IMR-90 (cell line): ENCODE measurements around the gene ELMO1. TPM values are rescaled to one million over a fixed set of nuclear protein-coding genes. Genes with fewer than 3 reads are reported as not detected.

Experiments
- ATAC-seq: fragments of 200-7000 bp; cut with Tn5 transposase; 2 replicates; pipeline ENCODE4 v1.9.1; 2020; ENCODE audit warnings: low read depth, mild to moderate bottlenecking, moderate library complexity
- BruUV-seq: library from RNA; stranded (reverse); fragments of 400-500 nt; replicated peaks from 2 replicates; lab custom pipeline; 2021; lab: Mats Ljungman, UMichigan
- CTCF ChIA-PET: fragments of 300-600 bp; formaldehyde crosslinking; extraction: SDS; loops from one replicate; lab custom pipeline; 2021; ENCODE audit warnings: antibody characterized with exemption; lab: Yijun Ruan, JAX
- POLR2A ChIA-PET: fragments of 300-600 bp; sonication (Branson Sonifier 250); formaldehyde crosslinking; loops from one replicate; lab custom pipeline; 2022; ENCODE audit warnings: antibody characterized with exemption; ENCODE audit not compliant: unreplicated experiment; lab: Charles Lee
- DNase-seq: peaks from one replicate; pipeline ENCODE4 v3.0.0; 2013
- H2AFZ ChIP-seq: replicated peaks from 2 replicates; pipeline ENCODE3; 2013; ENCODE audit warnings: low read length, mild to moderate bottlenecking; ENCODE audit not compliant: poor library complexity
- H2AK5ac ChIP-seq: 2 replicates; pipeline ENCODE4 v1.6.1; 2013; ENCODE audit warnings: low read depth, low read length, inconsistent platforms
- H2AK9ac ChIP-seq: replicated peaks from 2 replicates; pipeline ENCODE3; 2013; ENCODE audit warnings: mild to moderate bottlenecking, low read depth, low read length, moderate library complexity; ENCODE audit not compliant: poor library complexity
- H2BK120ac ChIP-seq: 2 replicates; pipeline ENCODE4 v1.6.1; 2013; ENCODE audit warnings: low read depth, low read length, inconsistent platforms
- H2BK15ac ChIP-seq: 3 replicates; pipeline ENCODE4 v1.6.1; 2013; ENCODE audit warnings: low read depth, low read length, inconsistent platforms
- H2BK20ac ChIP-seq: 2 replicates; pipeline ENCODE4 v1.6.1; 2013; ENCODE audit warnings: low read depth, mild to moderate bottlenecking, inconsistent platforms, low read length, moderate library complexity
- H2BK5ac ChIP-seq: 2 replicates; pipeline ENCODE4 v1.6.1; 2013; ENCODE audit warnings: mild to moderate bottlenecking, low read depth, low read length, inconsistent platforms; ENCODE audit not compliant: poor library complexity, severe bottlenecking
- H3K14ac ChIP-seq: replicated peaks from 2 replicates; pipeline ENCODE4 v1.6.1; 2013; ENCODE audit warnings: low read depth, low read length, inconsistent platforms
- H3K18ac ChIP-seq: 2 replicates; pipeline ENCODE4 v1.6.1; 2013; ENCODE audit warnings: low read depth, low read length, control low read depth
- H3K23ac ChIP-seq: 2 replicates; pipeline ENCODE4 v1.6.1; 2013; ENCODE audit warnings: low read depth, low read length, inconsistent platforms
- H3K27ac ChIP-seq: 2 replicates; pipeline ENCODE4 v1.5.1; 2013; ENCODE audit warnings: mild to moderate bottlenecking, control low read depth, low read length; ENCODE audit not compliant: insufficient read depth
- H3K27me3 ChIP-seq: 2 replicates; pipeline ENCODE4 v1.6.1; 2013; ENCODE audit warnings: low read length; ENCODE audit not compliant: control insufficient read depth, insufficient read depth
- H3K36me3 ChIP-seq: 2 replicates; pipeline ENCODE4 v1.6.1; 2013; ENCODE audit warnings: low read length, mixed read lengths; ENCODE audit not compliant: control insufficient read depth, insufficient read depth
- H3K4ac ChIP-seq: 2 replicates; pipeline ENCODE4 v1.6.1; 2013; ENCODE audit warnings: low read depth, low read length, inconsistent platforms
- H3K4me1 ChIP-seq: 2 replicates; pipeline ENCODE4 v1.6.1; 2013; ENCODE audit warnings: low read length, mixed read lengths; ENCODE audit not compliant: control insufficient read depth, insufficient read depth
- H3K4me2 ChIP-seq: 2 replicates; pipeline ENCODE4 v1.6.1; 2013; ENCODE audit warnings: low read depth, mild to moderate bottlenecking, control low read depth, low read length, moderate library complexity
- H3K4me3 ChIP-seq: 2 replicates; pipeline ENCODE4 v1.5.1; 2013; ENCODE audit warnings: low read depth, mild to moderate bottlenecking, control low read depth, low read length, moderate library complexity; ENCODE audit not compliant: insufficient read depth
- H3K56ac ChIP-seq: 2 replicates; pipeline ENCODE4 v1.6.1; 2013; ENCODE audit warnings: low read length, inconsistent platforms; ENCODE audit not compliant: insufficient read depth; ENCODE audit errors: extremely low read depth
- H3K79me1 ChIP-seq, 2 experiments: 2 replicates each; pipeline ENCODE4 v1.6.1; 2013; ENCODE audit warnings: low read length in 2 of 2, inconsistent platforms in 1 of 2, low read depth in 1 of 2
- H3K9ac ChIP-seq: 2 replicates; pipeline ENCODE4 v1.6.1; 2013; ENCODE audit warnings: low read depth, low read length, control low read depth
- H3K9me1 ChIP-seq: 2 replicates; pipeline ENCODE4 v1.6.1; 2013; ENCODE audit warnings: low read length, inconsistent platforms; ENCODE audit not compliant: insufficient read depth
- H3K9me3 ChIP-seq: 2 replicates; pipeline ENCODE4 v1.6.1; 2013; ENCODE audit warnings: low read length; ENCODE audit not compliant: control insufficient read depth, insufficient read depth
- H4K20me1 ChIP-seq: 2 replicates; pipeline ENCODE4 v1.6.1; 2013; ENCODE audit warnings: low read length, inconsistent platforms; ENCODE audit not compliant: insufficient read depth
- H4K5ac ChIP-seq: 2 replicates; pipeline ENCODE4 v1.6.1; 2013; ENCODE audit warnings: mild to moderate bottlenecking, low read depth, low read length, control low read depth
- H4K8ac ChIP-seq, 2 experiments: 2 replicates each; pipeline ENCODE4 v1.6.1; 2013; ENCODE audit warnings: low read depth in 2 of 2, low read length in 2 of 2, control low read depth in 1 of 2, inconsistent platforms in 1 of 2
- H4K91ac ChIP-seq: 2 replicates; pipeline ENCODE4 v1.6.1; 2013; ENCODE audit warnings: low read depth, low read length, inconsistent platforms; ENCODE audit not compliant: insufficient read depth
- BHLHE40 ChIP-seq: fragments of 150-350 bp; IDR thresholded peaks from 2 replicates; pipeline ENCODE4 v1.6.1; 2016; ENCODE audit warnings: mild to moderate bottlenecking, low read depth, low read length
- CEBPB ChIP-seq: IDR thresholded peaks from 2 replicates; pipeline ENCODE4 v1.6.1; 2012; ENCODE audit warnings: low read depth, low read length, improper control_type of control experiment
- CHD1 ChIP-seq: IDR thresholded peaks from 2 replicates; pipeline ENCODE4 v1.6.1; 2012; ENCODE audit warnings: low read depth, low read length, improper control_type of control experiment
- CTCF ChIP-seq: conservative IDR thresholded peaks from 2 replicates; pipeline ENCODE4 v1.5.1; 2012; ENCODE audit warnings: mild to moderate bottlenecking, low read depth, low read length, improper control_type of control experiment
- ELK1 ChIP-seq: fragments of 150-350 bp; IDR thresholded peaks from 2 replicates; pipeline ENCODE4 v1.6.1; 2016; ENCODE audit warnings: low read depth, mild to moderate bottlenecking, low read length, moderate library complexity, borderline replicate concordance
- FOS ChIP-seq: fragments of 150-350 bp; IDR thresholded peaks from 2 replicates; pipeline ENCODE4 v1.6.1; 2016; ENCODE audit warnings: low read depth, low read length
- MAFK ChIP-seq: IDR thresholded peaks from 2 replicates; pipeline ENCODE4 v1.6.1; 2012; ENCODE audit warnings: low read depth, low read length, improper control_type of control experiment
- MAZ ChIP-seq: IDR thresholded peaks from 2 replicates; pipeline ENCODE4 v1.6.1; 2012; ENCODE audit warnings: low read depth, mild to moderate bottlenecking, low read length, improper control_type of control experiment, moderate library complexity, borderline replicate concordance
- MXI1 ChIP-seq: IDR thresholded peaks from 2 replicates; pipeline ENCODE4 v1.6.1; 2012; ENCODE audit warnings: low read depth, mild to moderate bottlenecking, low read length, moderate library complexity, borderline replicate concordance
- NFE2L2 ChIP-seq: fragments of 150-350 bp; IDR thresholded peaks from 2 replicates; pipeline ENCODE4 v1.6.1; 2016; ENCODE audit warnings: low read depth, mild to moderate bottlenecking, low read length
- POLR2A ChIP-seq: IDR thresholded peaks from 2 replicates; pipeline ENCODE4 v1.6.1; 2012; ENCODE audit warnings: mild to moderate bottlenecking, low read depth, low read length
- RAD21 ChIP-seq: IDR thresholded peaks from 2 replicates; pipeline ENCODE4 v1.6.1; 2012; ENCODE audit warnings: low read length, improper control_type of control experiment
- RCOR1 ChIP-seq: IDR thresholded peaks from 2 replicates; pipeline ENCODE4 v1.6.1; 2012; ENCODE audit warnings: mild to moderate bottlenecking, low read length, improper control_type of control experiment; ENCODE audit not compliant: insufficient replicate concordance
- RFX5 ChIP-seq: IDR thresholded peaks from 2 replicates; pipeline ENCODE4 v1.8.0; 2012; ENCODE audit warnings: low read depth, mild to moderate bottlenecking, low read length, moderate library complexity
- SMC3 ChIP-seq: fragments of 150-350 bp; IDR thresholded peaks from 2 replicates; pipeline ENCODE4 v1.6.1; 2016; ENCODE audit warnings: low read depth, mild to moderate bottlenecking, antibody characterized with exemption, low read length, moderate library complexity
- USF2 ChIP-seq: fragments of 150-350 bp; IDR thresholded peaks from 2 replicates; pipeline ENCODE4 v1.6.1; 2017; ENCODE audit warnings: mild to moderate bottlenecking, antibody characterized with exemption, low read length, low read depth
- WGBS, 2 experiments: methylation state at CpG; one replicate each; pipeline versions ENCODE4 v1.1.5 to v1.1.7; 2013; ENCODE audit warnings: missing lambda C conversion rate in 2 of 2; ENCODE audit not compliant: insufficient read length in 1 of 2; ENCODE audit errors: extremely low coverage in 2 of 2; 5-methylcytosine and 5-hydroxymethylcytosine counted together
- dilution Hi-C: fragments of 300-500 bp; cut with HindIII; formaldehyde crosslinking; loops from one replicate; pipeline ENCODE4 v1.14.3; 2018; ENCODE audit warnings: low sequenced_read_pairs; ENCODE audit not compliant: unreplicated experiment
- in situ Hi-C: fragments of 300-500 bp; cut with MboI; formaldehyde crosslinking; loops from 3 replicates; pipeline ENCODE4 v1.14.3; 2019; ENCODE audit warnings: low sequenced_read_pairs, inconsistent platforms, mixed read lengths
- intact Hi-C: fragments of 100-400 bp; cut with micrococcal nuclease; formaldehyde crosslinking; loops from 2 replicates; pipeline ENCODE4 v1.10.0; 2022
- polyA plus RNA-seq, 3 experiments: library from polyadenylated mRNA; depleted of rRNA; stranded (reverse); fragments of >200 nt; gene quantifications; 2 replicates each; pipeline ENCODE4 v1.2.3, GENCODE V29; 2012; ENCODE audit warnings: low replicate concordance in 1 of 3
- total RNA-seq: library from RNA; depleted of rRNA; stranded (reverse); fragments of >200 nt; gene quantifications from 2 replicates; pipeline ENCODE4 v1.2.3, GENCODE V29; 2012

ELMO1 gene
- total and polyA plus RNA-seq, 2 of the 4 experiments (the other 2 are of a cell fraction): 0.03 TPM; not detected in 1

- ChIA-PET POLR2A (no interaction called here), CTCF (interaction anchor here (0.7 kb wide), 1 partner anchor 1157 kb away, joined by 3 read pairs; no protein-coding TSS in a partner anchor)
- H3K36me3 ChIP-seq: no peaks in the 10 kb centered on the region
- H3K27ac ChIP-seq: no peak overlapping the region
- H3K23ac ChIP-seq: no peak overlapping the region
- no peak overlapping the region for H4K91ac ChIP-seq
- H3K56ac ChIP-seq: no peak overlapping the region
- H3K4me1 ChIP-seq: no peaks in the 10 kb centered on the region
- intact Hi-C loops: no loop called here
- dilution Hi-C loops: no loop called here
- H2BK20ac ChIP-seq: no peak overlapping the region
- H3K4me2 ChIP-seq: no peak overlapping the region
- H2BK15ac ChIP-seq: no peak overlapping the region
- H3K9me3 ChIP-seq: no peaks in the 10 kb centered on the region
- H3K79me1 ChIP-seq: no peaks in the 10 kb centered on the region
- H3K4ac ChIP-seq: no peak overlapping the region
- DNase-seq: no peak
- no peak overlapping the region for H4K8ac ChIP-seq
- no peak overlapping the region for H3K9ac ChIP-seq
- H3K9me1 ChIP-seq: no peaks in the 10 kb centered on the region
- TF ChIP-seq SMC3 (no peak), CEBPB (no peak), MXI1 (no peak), CTCF (no peak), RAD21 (no peak), CHD1 (no peak), MAZ (no peak), FOS (no peak), POLR2A (no peak), ELK1 (no peak), USF2 (no peak), RCOR1 (no peak), MAFK (no peak), RFX5 (no peak), NFE2L2 (no peak), BHLHE40 (no peak)
- in situ Hi-C loops: loop anchor here (25.0 kb wide), 1 partner anchor 470 kb away; no protein-coding TSS in a partner anchor
- WGBS, 2 experiments: no CpG with 5 or more reads among the region's 6 CpGs
- no peak overlapping the region for H2AK9ac ChIP-seq
- no peak overlapping the region for H4K5ac ChIP-seq
- no peaks in the 10 kb centered on the region for H3K27me3 ChIP-seq
- no peak overlapping the region for H3K18ac ChIP-seq
- H2BK5ac ChIP-seq: no peak overlapping the region
- no peaks in the 10 kb centered on the region for H4K20me1 ChIP-seq
- no peak overlapping the region for H3K4me3 ChIP-seq
- no peak for ATAC-seq
- H2AK5ac ChIP-seq: no peak overlapping the region
- BruUV-seq: no TSS peak
- no peak overlapping the region for H2AFZ ChIP-seq
- no peak overlapping the region for H2BK120ac ChIP-seq
- H3K14ac ChIP-seq: no peak overlapping the region
These were observed 491.9 kb downstream of the ELMO1 start for GRCh38 chr7:36956814-36957213.
